Choroid plexus epithelial cell (primary cell): ENCODE data around the gene CYP27C1.

Source experiments
- DNase-seq: peaks from one replicate; pipeline ENCODE4 v3.0.0-alpha.2; 2010; ENCODE audit warnings: low read depth
- H3K4me3 ChIP-seq: 2 replicates; pipeline ENCODE4 v1.5.1; 2011; ENCODE audit warnings: low read depth, mild to moderate bottlenecking, control low read depth, low read length, moderate library complexity
- TF ChIP-seq, protein P1 (sequence below): conservative IDR thresholded peaks from 2 replicates; pipeline ENCODE4 v1.5.1; 2011; ENCODE audit warnings: low read depth, mild to moderate bottlenecking, control low read depth, inconsistent platforms, low read length, moderate library complexity

Gene CYP27C1

DNA sequence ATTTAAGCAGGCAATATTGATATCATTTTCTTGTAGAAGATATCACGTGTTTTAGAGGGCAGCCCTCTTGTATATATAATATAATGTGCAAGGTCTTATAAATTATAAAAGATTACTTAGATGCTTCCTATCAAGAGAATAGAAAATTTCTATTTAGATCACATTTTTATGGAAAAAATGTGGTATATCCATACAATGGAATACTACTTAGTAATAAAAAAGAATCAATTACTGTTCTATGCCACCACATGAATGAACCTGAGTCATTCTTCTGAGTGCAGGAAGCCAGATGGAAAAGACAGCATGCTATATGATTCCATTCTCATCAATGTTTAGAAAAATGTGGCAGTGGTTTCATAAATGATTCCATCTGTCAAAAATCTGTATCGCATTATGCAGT, 23.6 kb downstream of the CYP27C1 start:
- TF ChIP-seq, protein P1, sequence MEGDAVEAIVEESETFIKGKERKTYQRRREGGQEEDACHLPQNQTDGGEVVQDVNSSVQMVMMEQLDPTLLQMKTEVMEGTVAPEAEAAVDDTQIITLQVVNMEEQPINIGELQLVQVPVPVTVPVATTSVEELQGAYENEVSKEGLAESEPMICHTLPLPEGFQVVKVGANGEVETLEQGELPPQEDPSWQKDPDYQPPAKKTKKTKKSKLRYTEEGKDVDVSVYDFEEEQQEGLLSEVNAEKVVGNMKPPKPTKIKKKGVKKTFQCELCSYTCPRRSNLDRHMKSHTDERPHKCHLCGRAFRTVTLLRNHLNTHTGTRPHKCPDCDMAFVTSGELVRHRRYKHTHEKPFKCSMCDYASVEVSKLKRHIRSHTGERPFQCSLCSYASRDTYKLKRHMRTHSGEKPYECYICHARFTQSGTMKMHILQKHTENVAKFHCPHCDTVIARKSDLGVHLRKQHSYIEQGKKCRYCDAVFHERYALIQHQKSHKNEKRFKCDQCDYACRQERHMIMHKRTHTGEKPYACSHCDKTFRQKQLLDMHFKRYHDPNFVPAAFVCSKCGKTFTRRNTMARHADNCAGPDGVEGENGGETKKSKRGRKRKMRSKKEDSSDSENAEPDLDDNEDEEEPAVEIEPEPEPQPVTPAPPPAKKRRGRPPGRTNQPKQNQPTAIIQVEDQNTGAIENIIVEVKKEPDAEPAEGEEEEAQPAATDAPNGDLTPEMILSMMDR, result no peak
- H3K4me3 ChIP-seq, result no peak overlapping the region
- no peak for DNase-seq

DNA sequence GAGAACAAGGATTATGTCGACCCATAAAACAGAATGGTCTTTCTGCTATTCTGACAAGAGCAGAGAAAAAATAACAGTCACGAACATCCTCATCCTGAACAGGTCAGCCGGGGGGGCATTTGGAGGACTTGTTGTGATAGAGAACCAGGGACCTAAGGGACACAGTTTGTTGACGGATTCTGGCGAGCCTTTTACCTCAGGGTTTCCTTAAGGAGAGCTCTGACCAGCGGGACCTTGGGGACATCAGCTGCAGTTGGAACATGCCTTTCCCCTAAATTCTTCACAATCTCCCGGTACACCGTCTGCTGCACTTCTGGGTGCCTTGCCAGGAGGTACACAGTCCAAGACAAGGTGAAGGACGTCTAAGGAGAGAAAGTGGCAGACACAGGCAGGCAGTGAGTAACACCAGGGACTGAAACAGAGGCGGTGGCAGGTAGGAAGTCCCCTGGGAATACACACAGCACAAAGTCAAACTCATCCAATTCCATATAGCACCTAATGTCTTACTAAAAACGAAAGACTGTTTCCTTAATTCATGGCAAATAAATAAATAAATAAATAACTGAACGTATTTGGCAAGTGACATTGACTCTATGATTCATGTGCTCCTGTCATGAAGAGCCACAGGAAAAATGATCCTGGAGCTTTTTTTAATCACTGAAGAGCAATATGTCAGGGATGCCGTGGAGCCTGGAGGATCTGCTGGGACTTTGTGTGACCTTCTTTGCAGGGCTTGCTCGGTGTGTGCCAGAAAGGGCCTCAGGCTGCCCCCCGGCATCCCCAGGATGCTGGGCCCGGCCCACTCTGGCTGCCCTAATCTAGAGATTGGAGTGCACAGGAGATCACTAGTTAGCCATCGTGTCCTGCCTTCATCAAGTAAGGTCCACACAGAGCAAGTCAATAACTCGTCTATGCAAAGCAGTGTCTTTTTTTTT, 24.7 kb downstream of the CYP27C1 start:
- TF ChIP-seq, protein P1, result no peak
- no peak overlapping the region for H3K4me3 ChIP-seq
- no peak for DNase-seq

DNA sequence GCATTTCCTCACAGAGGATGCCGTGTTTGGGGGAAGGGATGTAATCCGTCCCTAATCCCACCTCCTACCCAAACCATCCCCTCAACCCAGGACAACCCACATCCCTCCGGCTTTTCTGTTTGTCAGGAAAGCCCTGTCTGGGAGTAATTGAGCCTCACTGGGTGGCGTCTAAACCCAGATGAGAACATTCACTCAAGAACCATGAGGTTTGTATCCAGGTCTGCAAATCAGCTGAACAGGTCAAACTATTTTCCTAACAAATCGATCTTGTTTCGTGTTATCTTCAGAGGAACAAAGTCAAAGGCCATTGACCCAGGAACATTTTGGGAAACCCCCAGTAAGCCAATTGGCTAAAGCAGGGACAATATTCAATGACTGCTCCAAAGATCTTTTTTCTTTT, 25.7 kb downstream of the CYP27C1 start:
- TF ChIP-seq, protein P1, result no peak
- H3K4me3 ChIP-seq, result no peak overlapping the region
- no peak for DNase-seq

DNA sequence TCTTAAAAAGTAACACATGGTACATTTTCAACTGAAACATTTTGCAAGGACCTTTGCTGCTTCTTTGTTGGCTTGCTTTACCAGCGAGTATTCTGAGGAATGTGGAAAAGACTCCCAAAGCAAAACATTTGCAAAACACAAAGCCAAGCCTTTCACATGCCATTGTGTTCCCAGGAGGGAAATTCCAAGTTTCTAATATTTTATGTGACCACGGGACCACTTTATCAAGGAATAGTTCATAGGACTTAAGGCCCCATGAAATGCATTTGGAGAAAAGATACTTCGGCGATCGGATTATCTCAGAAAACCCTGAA, 26.2 kb downstream of the CYP27C1 start:
- no peak overlapping the region for H3K4me3 ChIP-seq
- DNase-seq, result peak; percentile 75
- TF ChIP-seq, protein P1, result no peak

DNA sequence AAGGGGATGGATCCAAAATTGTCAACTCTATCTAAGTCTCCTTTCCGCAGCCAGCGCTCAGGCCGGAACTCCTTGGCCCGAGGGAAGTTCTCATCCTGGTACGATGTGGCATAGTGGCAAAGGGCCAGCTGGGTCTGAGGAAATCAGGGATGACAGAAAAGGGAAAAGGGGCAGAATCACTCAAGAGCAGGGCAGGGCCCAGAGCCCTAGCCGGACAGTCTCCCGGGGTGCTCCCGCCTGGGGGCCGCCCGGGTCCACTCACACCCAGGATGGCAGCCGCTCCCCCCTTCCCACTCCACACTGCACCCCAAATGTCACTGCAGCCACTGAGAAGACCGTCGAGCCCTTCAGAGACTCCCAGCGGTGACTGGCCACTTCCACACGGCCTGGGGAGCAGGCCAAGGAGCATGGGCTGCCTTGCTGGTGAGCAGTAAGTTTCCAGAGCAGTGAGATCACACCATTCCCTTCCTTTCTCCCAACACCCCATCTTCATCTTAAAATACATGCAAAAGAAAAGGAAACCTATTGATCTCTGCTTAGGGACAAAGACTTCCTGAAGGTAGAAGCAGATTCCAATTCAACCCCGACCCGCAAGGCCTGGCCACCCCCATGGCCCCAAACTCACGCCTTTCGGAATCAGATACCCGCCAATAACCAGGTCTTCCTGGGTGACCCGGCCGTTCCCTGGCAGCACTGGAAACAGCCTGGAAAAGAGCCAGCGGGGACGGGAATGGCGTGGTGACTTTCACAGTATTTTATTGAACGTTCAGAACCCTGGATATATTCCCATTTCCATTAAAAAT, 26.7 kb downstream of the CYP27C1 start:
- no peak for DNase-seq
- H3K4me3 ChIP-seq, result no peak overlapping the region
- TF ChIP-seq, protein P1, result no peak

DNA sequence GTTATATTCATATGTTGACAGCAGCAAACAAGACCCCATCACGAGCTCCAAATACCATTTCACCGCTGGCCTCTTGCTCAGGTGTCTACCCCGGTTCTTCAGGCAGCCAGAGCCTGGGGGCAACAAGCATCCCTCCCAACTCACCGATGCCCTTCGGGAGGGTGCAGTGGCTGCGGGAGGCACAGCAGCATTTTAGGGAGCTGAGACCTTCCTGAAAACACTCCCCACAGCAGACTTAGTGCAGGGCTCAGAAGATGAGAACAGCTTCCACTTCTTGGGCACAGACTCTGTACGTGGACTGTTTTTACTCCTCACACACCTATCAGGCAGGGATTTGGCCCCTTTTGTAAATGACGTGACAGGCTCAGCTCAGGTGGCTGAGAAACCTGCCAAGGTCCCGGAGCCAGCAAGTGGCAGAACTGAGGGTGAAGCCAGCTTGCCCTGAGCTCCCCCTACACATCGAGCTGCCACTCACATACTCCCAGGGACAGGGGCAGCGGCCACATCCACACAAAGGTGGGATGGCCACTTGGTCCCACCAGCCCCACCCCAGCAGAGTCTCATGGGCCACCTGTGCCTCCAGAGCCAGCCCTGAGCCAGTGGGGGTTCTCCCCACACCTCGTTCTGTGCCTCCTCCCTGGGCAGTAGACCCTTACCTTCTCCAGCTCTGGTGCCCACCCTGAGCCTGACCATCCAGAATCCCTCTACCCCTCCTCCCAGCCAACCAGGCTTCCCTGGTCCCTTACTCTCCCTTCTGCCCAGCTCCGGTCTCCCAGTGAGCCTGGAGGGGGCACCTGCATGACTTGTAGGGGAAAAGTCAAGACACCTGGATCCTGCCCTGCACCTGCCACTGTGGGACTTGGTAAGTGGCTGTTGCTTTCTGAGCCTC, 28.5 kb downstream of the CYP27C1 start:
- H3K4me3 ChIP-seq, result no peak overlapping the region
- TF ChIP-seq, protein P1, result no peak
- no peak for DNase-seq
